Cardiac muscle cell (in vitro differentiated cells and primary cell): ENCODE results near the gene SEMA5A. TPM values are rescaled to one million over a fixed set of nuclear protein-coding genes. Genes with fewer than 3 reads are reported as not detected.

Experiments
- DNase-seq, 2 donors: peaks; one replicate each; pipeline versions ENCODE4 v3.0.0 to v3.0.0-alpha.2; 2010 to 2017; ENCODE audit warnings: low read depth in 1 of 2, low spot score in 1 of 2
- H3K27ac ChIP-seq: fragments of 200-600 bp; sonication (generic); 2 replicates; pipeline ENCODE4 v1.5.1; 2016
- H3K27me3 ChIP-seq: fragments of 200-600 bp; sonication (generic); 2 replicates; pipeline ENCODE4 v1.6.0; 2016; ENCODE audit warnings: control low read depth
- H3K36me3 ChIP-seq: fragments of 200-600 bp; sonication (generic); 2 replicates; pipeline ENCODE4 v1.5.1; 2016; ENCODE audit warnings: control low read depth
- H3K4me1 ChIP-seq: fragments of 200-600 bp; sonication (generic); 2 replicates; pipeline ENCODE4 v1.8.1; 2017; ENCODE audit warnings: low read depth, mild to moderate bottlenecking, mixed run types
- H3K4me3 ChIP-seq: fragments of 200-600 bp; sonication (generic); 2 replicates; pipeline ENCODE4 v1.5.1; 2016; ENCODE audit warnings: mild to moderate bottlenecking
- H3K9me3 ChIP-seq: fragments of 200-600 bp; sonication (generic); 2 replicates; pipeline ENCODE4 v1.5.1; 2017; ENCODE audit warnings: low read depth, mild to moderate bottlenecking, control low read depth
- CTCF ChIP-seq: IDR thresholded peaks from 2 replicates; pipeline ENCODE4 v1.5.1; 2012; ENCODE audit warnings: low read depth, mild to moderate bottlenecking, low read length
- polyA plus RNA-seq: library from polyadenylated mRNA; unstranded; fragments of >200 nt; fragmentation: Nextera tagmentation; extraction: Ambion mirVana; gene quantifications from 2 replicates; pipeline ENCODE4 v1.2.1, GENCODE V29; 2016
- total RNA-seq: library from RNA; depleted of rRNA; stranded (reverse); fragments of >200 nt; gene quantifications from 2 replicates; pipeline ENCODE4 v1.2.3, GENCODE V29; 2016

SEMA5A gene
- total and polyA plus RNA-seq, 2 experiments from 2014 or later = 15.7 to 16.6 TPM

- Histone ChIP-seq H3K36me3 (no peaks in the 10 kb centered on the region), H3K4me1 (no peaks in the 10 kb centered on the region), H3K27me3 (no peaks in the 10 kb centered on the region), H3K27ac (no peak overlapping the region), H3K9me3 (no peaks in the 10 kb centered on the region), H3K4me3 (no peak overlapping the region)
- no peak for TF ChIP-seq CTCF
- no peak for DNase-seq
Observed at GRCh38 chr5:9555961-9556360, 10.1 kb upstream of the SEMA5A start.

- TF ChIP-seq CTCF = no peak
- no peaks in the 10 kb centered on the region for H3K27me3 ChIP-seq
- H3K36me3 ChIP-seq = peaks cover 3% of the 10 kb centered on the region
- DNase-seq = no peak
- no peak overlapping the region for H3K4me3 ChIP-seq
- H3K9me3 ChIP-seq = no peaks in the 10 kb centered on the region
- no peaks in the 10 kb centered on the region for H3K4me1 ChIP-seq
- no peak overlapping the region for H3K27ac ChIP-seq
Observed at GRCh38 chr5:9554122-9554521, 8.2 kb upstream of the SEMA5A start.

GRCh38 chr5:9553561-9553960, 7.7 kb upstream of the SEMA5A start:
- no peak for TF ChIP-seq CTCF
- DNase-seq = no peak
- H3K4me3 ChIP-seq = no peak overlapping the region
- no peak overlapping the region for H3K27ac ChIP-seq
- H3K27me3 ChIP-seq = no peaks in the 10 kb centered on the region
- H3K36me3 ChIP-seq = peaks cover 6% of the 10 kb centered on the region
- no peaks in the 10 kb centered on the region for H3K4me1 ChIP-seq
- H3K9me3 ChIP-seq = no peaks in the 10 kb centered on the region

DNA sequence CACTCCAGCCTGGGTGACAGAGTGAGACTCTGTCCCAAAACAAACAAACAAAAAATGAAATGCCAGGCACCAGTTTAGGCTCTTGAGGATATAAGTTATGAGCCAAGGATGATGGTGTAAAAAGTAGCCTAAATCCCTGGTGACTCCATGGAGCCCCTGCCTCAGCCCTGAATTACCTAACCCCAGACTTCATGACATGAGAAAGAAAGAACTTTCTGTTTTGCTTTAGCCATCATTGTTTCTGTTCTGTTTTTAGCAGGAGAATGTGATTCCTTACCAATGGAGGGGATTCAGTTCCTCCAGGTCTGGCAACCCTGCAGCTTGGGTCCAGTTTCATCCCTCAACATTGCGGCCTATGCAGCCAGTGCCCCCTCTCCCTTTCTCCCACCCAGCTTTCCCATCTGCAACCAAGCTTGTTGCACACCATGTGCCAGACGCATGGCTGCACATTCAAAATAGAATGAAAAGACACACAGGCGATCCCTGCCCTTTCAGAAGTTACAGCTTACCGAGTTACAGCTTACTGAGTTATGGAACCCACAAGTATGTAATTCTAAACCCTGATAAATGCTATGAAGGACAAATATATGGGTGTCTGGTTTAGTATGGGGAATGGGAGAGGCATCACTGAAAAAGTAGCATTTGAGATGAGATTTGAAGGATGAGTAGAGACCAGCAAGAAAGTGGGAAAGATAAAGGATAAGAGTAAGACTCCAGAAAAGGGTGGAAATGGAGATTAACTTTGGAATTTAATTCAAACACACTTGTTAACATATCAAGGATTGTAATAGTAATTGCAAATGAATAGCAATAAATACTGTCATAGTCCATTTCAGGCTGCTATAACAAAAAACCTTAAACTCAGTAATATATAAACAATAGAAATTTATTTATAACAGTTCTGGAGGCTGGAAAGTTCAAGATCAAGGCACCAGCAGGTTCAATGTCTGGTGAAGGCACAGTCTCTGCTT, 6.0 kb upstream of the SEMA5A start:
- H3K4me3 ChIP-seq = no peak overlapping the region
- no peak for TF ChIP-seq CTCF

DNA sequence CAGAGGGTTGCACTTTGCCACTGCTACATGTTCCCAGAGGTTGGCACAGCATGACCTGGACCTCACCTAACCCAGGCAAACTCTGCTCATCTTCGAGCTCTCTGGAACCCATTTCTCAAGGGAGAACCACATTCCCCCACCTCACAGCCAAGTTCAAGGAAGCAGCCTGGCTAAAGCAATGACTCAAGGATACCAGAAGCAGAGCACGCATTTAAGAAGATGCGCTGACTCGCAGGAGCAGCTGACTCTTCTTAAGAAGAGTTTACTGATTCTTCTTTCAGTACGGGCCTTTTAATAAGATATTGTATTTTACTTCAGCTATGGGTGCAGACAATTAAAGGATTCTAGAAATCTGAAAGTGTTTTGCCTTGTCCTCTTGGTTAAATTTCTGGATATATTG, 4.1 kb upstream of the SEMA5A start:
- DNase-seq = no peak
- Histone ChIP-seq H3K36me3 (peaks cover 6% of the 10 kb centered on the region), H3K27ac (no peak overlapping the region)

More for the DNA sequence above, 6.0 kb upstream of the SEMA5A start:
- Histone ChIP-seq H3K27me3 (no peaks in the 10 kb centered on the region), H3K36me3 (peaks cover 6% of the 10 kb centered on the region), H3K27ac (no peak overlapping the region), H3K9me3 (no peaks in the 10 kb centered on the region), H3K4me1 (no peaks in the 10 kb centered on the region)
- DNase-seq = no peak

More for the DNA sequence above, 4.1 kb upstream of the SEMA5A start:
- H3K27me3 ChIP-seq = no peaks in the 10 kb centered on the region
- H3K9me3 ChIP-seq = no peaks in the 10 kb centered on the region
- no peak for TF ChIP-seq CTCF
- H3K4me3 ChIP-seq = no peak overlapping the region
- no peaks in the 10 kb centered on the region for H3K4me1 ChIP-seq
